LHCN-M2 (cell line): ENCODE measurements around the gene CACNA1B. TPM values are rescaled to one million over a fixed set of nuclear protein-coding genes. Genes with fewer than 3 reads are reported as not detected.
"Not testable (repeated sequence)": the region's sequence is repeated elsewhere in the genome, so short reads cannot be mapped to it uniquely, and the experiment has no call there.

ENCODE experiments used
- DNase-seq: peaks from one replicate; pipeline ENCODE4 v3.0.0-alpha.2; 2012; ENCODE audit warnings: low read depth
- total RNA-seq: library from RNA; depleted of rRNA; stranded (reverse); fragments of >200 nt; gene quantifications from 2 replicates; pipeline ENCODE4 v1.2.3, GENCODE V29; 2014

Gene CACNA1B
- total RNA-seq, 1 experiment from 2014 or later = not detected

DNA sequence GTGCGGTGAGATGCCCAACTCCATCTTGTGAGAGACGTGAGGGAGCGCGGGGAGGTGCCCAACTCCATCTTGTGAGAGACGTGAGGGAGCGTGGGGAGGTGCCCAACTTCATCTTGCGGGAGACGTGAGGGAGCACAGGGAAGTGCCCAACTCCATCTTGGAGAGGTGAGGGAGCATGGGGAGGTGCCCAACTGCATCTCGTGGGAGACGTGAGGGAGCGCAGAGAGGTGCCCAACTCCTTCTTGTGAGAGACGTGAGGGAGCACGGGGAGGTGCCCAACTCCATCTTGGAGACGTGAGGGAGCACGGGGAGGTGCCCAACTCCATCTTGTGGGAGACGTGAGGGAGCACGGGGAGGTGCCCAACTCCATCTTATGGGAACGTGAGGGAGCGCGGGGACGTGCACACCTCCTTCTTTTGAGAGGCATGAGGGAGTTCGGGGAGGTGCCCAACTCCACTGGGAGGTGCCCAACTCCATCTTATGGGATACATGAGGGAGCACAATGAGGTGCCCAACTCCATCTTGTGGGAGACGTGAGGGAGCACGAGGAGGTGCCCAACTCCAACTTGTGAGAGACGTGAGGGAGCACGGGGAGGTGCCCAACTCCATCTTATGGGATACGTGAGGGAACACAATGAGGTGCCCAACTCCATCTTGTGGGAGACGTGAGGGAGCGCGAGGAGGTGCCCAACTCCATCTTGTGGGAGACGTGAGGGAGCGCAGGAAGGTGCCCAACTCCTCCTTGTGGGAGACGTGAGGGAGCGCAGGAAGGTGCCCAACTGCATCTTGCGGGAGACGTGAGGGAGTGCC, 235.4 kb downstream of the CACNA1B start:
- no peak for DNase-seq

DNA sequence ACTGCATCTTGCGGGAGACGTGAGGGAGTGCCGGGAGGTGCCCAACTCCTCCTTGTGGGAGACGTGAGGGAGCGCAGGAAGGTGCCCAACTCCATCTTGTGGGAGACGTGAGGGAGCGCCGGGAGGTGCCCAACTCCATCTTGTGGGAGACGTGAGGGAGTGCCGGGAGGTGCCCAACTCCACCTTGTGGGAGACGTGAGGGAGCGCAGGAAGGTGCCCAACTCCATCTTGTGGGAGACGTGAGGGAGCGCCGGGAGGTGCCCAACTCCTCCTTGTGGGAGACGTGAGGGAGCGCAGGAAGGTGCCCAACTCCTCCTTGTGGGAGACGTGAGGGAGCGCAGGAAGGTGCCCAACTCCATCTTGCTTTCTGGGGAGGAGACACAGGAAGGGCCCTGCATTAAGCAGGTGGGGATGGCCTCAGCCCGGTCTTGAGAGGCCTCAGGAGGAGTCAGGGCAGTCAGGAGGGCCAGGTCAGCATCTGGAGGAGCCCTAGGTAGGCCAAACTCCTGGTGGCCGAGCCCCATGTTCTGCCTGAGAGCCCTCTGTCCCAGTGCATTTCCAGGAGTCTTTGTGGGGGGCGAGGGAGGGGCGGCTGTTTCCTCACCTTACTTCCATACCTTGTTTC, 236.2 kb downstream of the CACNA1B start:
- DNase-seq = not testable (repeated sequence)

DNA sequence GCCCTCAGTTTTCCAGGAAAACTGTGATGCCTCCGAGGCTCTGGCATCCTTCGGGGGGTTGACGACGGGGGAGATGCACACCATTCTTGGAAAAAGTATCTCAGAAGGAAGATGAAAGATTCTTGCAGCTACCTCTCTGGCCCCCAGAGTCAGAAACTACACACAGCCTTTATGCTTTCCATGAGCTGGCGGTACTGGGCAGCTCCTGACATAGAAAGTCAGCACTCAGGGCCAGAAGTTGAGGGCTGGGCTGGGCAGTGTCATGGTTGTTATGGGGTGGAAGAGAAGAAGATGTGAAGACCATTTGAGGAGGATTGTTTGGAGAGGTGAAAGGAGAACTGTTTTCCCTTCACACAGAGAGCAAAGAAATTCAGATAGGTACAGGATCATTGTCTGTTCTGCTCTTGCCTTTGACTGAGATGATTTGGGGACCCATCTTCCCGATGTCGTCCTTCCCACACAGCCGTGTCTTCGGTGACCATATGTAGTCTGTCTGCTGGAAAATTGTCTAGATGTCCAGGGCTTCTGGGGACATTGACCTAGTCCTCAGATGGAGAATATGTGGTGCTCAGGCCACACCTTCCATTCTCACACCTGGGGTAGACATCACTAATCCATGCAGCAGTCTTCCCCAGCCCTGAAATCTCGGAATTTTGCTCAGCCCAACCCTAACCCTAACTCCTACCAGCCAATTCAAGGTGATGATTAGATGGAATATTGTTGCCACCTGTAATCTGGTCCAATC, 237.1 kb downstream of the CACNA1B start:
- no peak for DNase-seq

DNA sequence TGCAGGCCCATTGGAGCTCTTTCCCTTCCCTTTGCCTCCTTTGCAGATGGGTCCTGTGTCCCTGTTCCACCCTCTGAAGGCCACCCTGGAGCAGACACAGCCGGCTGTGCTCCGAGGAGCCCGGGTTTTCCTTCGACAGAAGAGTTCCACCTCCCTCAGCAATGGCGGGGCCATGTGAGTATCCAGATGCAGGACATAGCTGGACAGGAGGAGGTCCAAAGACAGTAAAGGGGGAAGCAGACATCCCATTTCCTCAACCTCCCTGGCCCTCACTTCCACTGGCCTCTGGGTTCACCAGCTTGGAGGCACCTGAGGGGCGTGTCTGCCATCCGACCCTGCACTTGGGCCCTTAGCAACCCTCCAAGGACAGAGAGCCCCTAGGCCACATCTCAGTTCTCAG, 237.9 kb downstream of the CACNA1B start:
- no peak for DNase-seq

DNA sequence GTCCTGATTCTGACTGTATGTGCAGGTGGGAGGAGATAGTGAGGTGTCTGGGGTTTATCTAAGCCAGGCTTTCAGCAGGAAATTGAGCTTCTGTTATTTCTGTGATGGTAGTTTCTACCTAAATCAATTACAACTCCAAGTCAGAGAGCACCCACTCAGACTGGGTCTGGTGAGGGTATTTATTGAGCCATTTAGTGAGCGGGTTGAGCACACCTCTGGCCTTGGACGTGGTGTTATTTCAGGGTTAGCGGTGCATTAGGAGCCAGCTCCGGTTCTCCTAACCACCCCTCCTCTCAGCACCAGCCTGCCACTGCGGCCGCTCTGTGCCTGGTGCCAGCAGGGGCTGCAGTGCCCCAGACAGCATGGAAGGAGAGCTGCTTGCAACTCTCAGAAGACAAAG, 238.9 kb downstream of the CACNA1B start:
- no peak for DNase-seq

DNA sequence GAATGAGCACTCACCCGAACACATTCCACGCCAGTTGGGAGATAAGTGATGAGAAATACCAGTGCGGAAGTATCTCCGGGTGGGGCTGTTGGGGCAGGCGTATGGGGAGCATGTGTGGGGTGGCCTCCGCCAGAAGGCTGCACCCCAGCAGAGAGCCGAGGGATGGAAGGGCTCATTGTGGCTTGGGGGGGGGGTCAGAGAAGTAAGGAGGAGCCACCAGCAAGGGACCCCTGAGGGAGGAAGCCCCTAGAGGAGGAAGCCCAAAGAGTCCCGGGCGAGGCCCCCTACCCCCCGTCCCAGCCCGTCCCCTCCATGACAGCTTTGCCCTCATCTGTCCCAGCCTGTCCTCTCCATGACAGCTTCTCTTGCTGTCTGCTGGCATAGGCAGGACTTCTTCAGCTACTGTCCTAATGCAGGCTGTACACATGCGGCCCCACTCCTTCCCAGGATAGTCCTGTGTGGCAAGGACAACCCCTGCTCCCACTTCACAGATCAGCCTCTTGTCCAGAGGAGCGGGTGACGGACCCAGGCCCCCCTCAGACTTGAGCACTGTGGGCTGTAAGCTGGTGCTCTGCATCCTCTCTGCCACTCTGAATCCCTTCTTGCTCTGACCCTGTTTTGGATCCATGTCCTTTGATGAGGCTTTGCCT, 239.6 kb downstream of the CACNA1B start:
- no peak for DNase-seq

DNA sequence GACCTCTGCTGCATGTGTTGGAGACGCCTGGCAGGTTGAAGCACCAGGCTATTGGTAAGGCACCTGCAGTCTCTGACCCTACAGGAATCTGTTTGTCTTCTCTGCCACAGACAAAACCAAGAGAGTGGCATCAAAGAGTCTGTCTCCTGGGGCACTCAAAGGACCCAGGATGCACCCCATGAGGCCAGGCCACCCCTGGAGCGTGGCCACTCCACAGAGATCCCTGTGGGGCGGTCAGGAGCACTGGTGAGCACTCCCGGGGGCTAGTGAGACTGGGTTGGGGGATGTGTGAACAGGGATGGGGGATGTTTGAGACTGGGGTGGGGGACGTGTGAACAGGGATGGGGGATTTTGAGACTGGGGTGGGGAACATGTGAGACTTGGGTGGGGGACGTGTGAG, 240.3 kb downstream of the CACNA1B start:
- DNase-seq = no peak

DNA sequence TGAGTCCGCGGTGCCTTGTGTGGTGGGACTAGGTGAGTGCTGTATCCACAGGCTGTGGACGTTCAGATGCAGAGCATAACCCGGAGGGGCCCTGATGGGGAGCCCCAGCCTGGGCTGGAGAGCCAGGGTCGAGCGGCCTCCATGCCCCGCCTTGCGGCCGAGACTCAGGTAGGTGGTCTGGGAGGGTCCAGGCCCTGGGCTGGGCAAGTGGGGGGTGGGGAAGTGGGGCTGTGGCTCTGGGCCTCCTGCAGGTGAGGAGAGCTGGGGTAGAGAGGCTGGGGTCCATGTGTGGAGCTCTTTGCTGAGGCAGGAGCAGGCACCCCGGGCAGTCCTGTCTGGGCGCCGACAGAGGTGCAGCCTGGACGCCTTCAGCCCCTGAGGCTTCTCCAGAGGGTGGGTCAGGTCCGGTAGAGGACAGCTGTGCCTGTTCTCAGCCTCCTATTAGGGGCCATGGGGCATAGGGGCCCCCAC, 241.1 kb downstream of the CACNA1B start:
- DNase-seq = no peak

DNA sequence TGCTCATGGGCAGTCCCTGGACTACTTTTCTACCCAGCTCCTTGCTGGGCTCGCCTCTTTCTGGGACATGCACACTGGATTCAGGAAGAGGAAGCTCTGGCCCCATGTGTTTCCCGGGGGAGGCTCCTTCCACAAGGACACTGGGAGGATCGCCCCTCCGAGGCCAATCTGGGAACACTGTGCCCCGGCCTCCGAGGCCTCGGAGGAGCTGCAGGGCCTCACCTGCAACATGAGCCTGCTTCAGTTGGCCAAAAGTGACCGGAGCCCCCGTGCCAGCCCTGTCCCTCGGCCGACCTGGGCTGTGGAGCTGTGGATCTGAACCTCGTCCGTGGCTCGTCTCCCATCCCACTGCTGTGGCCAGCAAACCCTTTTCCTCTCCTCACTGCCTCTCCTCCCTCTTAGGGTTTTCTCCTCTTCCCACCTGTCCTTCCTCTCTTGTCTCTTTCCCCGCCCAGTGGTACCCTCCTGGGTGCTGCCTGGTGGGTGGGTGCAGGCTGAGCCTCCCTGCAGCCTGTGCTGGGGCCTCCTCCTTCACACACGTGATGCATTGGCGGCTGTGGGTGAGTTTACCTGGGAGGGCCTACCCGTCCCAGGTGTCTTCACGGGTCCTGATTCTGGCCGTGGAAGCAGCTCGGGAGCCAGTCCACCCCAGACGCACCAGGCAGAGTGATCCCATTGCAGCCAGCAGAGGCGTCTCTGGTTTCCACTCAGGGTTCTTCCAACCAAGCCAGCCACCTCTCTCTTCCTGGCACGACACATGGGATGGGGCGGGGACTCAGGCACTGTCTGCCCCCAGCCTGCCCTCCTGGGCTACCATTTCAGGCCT, 241.8 kb downstream of the CACNA1B start:
- no peak for DNase-seq

DNA sequence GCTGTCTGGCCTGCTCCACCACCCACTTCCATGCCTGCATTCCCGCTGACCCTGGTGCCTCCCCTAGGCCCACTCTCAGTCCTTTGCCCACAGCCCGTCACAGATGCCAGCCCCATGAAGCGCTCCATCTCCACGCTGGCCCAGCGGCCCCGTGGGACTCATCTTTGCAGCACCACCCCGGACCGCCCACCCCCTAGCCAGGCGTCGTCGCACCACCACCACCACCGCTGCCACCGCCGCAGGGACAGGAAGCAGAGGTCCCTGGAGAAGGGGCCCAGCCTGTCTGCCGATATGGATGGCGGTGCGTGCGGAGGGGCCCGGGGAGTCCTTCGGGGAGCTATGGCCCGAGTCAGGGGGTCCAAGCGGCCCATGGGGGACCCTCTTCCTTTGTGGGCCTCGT, 242.5 kb downstream of the CACNA1B start:
- DNase-seq = no peak

DNA sequence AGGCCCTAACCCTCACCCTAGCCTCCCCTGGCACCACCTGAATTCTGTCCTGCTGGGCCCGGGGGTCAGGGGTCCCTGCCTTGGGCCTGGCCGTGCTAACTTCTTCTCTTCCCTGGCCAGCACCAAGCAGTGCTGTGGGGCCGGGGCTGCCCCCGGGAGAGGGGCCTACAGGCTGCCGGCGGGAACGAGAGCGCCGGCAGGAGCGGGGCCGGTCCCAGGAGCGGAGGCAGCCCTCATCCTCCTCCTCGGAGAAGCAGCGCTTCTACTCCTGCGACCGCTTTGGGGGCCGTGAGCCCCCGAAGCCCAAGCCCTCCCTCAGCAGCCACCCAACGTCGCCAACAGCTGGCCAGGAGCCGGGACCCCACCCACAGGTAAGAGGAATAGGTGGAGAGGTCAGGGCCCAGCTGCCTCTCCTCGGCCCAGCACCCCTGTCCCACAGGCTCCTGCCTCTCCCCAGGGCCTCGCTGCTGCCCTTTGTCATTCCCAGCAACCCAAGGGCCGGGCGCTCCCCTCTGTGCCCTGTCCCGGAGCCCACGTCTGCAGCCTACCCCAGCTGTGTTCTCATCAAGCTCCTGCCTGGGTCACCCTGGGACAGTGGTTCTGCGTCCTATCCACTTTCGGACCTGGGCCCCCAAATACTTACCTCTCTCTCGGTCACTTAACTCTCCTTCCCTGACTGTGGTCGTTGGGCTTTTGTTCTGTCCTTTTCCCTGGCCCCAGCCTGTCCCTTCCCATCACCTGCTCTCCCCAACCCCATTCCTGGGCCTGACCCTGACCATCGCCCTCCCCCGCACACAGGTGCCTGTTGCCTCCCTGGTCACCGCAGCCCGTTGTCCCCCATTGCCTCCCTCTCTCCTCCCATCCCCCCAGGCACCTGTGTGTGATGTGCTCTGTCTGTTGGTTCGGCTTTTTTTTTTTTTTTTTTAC, 243.2 kb downstream of the CACNA1B start:
- no peak for DNase-seq

DNA sequence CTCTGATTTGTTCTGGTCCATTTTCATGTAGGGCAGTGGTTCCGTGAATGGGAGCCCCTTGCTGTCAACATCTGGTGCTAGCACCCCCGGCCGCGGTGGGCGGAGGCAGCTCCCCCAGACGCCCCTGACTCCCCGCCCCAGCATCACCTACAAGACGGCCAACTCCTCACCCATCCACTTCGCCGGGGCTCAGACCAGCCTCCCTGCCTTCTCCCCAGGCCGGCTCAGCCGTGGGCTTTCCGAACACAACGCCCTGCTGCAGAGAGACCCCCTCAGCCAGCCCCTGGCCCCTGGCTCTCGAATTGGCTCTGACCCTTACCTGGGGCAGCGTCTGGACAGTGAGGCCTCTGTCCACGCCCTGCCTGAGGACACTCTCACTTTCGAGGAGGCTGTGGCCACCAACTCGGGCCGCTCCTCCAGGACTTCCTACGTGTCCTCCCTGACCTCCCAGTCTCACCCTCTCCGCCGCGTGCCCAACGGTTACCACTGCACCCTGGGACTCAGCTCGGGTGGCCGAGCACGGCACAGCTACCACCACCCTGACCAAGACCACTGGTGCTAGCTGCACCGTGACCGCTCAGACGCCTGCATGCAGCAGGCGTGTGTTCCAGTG, 244.0 kb downstream of the CACNA1B start:
- DNase-seq = no peak

DNA sequence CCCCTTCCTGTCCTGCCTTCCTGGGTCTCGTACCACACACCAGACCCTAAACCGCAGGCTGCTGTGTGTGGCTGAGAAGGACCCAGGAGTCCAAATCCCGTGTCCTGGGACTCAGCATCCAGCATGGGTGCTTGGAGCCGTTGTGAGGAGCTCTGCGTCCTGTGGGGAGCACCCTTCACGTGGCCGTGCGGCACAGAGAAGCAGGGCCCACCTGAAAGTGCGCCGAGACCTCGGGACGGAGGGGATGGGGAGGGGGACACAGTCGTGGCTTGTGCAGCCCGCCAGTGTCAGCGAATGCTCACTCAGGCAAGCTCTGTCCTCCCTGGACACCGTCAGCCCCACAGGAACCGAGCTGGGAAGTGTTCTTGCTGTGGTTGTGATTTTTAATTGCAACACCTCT, 244.6 kb downstream of the CACNA1B start:
- DNase-seq = no peak

DNA sequence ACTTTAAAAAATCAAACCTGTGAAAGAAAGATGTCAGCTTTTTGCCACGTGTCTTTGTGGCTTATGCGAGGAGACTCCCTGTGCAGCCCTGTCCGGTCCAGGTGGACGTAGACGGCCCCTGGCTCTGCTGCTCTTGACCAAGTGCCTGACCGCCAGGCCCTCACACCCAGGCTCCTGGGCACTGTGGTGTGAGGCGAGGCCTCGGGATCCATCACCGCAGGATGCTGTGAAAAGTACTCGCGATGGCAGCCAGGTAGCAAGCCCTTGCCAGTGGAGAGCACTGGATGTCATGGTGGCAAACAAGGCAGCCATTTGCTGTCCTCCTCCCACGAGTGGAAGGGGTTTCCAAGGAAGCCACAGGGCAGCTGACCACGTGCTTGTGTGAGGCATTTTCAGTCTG, 245.1 kb downstream of the CACNA1B start:
- DNase-seq = no peak

DNA sequence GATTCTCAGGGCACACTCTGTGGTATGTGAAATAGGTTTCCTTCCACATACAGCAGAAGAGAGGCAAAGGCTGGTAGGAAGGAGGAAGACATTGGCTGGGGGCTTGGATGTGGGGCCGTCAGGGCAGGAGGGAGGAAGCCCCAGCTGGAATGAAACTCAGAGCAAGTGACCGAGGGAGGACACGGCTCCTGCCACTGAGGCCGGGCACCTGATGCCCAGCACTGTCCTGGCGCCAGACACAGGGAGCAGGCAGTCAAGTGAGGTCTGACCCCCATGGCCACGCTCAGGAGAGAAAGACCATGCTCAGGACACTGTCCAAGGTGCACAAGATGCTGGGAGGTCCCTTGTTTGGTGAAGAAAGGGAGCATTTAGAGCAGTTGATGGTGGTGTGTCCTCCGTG, 245.5 kb downstream of the CACNA1B start:
- no peak for DNase-seq

DNA sequence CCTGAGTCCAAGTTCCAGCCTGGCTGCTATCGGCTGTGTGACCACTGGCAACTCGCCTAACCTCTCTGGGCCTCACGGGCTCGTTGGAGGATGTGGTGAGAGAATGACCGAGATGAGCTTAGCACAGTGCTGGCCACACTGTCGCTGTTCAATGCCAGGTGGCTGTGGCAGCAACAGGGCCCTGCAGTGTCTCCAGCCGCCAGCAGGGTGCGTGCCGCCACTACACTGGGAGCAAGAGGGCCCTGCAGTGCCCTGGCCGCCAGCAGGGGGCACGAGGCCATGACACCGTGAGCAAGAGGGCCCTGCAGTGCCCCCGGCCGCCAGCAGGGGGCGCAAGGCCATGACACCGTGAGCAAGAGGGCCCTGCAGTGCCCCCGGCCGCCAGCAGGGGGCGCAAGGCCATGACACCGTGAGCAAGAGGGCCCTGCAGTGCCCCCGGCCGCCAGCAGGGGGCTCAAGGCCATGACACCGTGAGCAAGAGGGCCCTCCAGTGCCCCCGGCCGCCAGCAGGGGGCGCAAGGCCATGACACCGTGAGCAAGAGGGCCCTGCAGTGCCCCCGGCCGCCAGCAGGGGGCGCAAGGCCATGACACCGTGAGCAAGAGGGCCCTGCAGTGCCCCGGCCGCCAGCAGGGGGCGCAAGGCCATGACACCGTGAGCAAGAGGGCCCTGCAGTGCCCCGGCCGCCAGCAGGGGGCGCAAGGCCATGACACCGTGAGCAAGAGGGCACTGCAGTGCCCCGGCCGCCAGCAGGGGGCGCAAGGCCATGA, 248.7 kb downstream of the CACNA1B start:
- not testable (repeated sequence) for DNase-seq

DNA sequence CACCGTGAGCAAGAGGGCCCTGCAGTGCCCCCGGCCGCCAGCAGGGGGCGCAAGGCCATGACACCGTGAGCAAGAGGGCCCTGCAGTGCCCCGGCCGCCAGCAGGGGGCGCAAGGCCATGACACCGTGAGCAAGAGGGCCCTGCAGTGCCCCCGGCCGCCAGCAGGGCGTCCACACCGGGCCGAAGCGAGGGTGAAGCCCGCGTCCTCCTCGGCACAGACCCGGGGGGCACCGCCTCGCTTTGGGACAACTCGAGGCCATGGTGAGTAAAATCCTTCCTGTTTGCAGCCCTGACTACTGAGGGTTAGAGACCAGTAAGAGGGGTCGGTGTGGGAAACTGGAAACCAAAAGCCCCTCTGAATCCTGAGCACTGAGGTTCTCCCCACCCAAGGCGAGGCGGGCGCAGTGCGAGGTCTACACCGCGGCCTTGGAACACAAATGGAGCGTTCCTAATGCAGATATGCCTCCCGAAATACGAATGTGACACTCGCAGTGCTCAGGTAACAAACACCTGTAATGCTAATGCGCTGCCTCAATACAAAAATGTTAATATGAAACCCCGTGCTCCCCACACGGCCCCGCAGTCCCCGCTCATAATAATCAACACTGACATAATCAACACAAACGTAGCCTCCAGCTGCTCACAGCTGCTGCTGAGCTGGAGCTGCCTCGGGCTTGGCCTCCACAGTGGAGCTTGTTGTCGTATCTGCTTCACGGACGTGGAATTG, 249.4 kb downstream of the CACNA1B start:
- not testable (repeated sequence) for DNase-seq

DNA sequence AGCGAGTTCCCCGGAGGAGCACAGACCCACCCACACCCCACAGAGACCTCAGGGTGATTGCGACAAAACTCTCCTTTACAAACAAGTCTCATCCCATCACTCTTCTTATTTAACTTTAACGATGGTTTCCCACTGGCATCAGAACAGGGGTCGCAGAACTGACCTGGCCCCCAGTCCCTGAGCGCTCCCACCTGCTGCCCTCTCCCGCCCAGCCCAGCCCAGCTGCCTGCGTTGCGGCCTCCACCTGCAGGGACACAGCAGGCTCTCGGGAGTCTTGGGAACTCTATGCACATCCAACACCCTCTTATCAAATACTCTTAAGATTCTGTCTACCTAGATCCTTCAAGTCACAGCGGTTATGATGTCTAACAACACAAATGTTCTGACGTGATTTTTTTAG, 250.4 kb downstream of the CACNA1B start:
- DNase-seq = not testable (repeated sequence)
